Thyroid gland (tissue), 4 donors: ENCODE measurements around the gene COL20A1.

Experiments
- CTCF ChIP-seq, 6 experiments: fragments of 200-600 bp in 3 of 6; fragments of 450-650 bp in 3 of 6; sonication (generic) in 3 of 6; IDR thresholded peaks; one replicate each; pipeline ENCODE4 v1.5.1; 2016 to 2019; ENCODE audit warnings: antibody characterized with exemption in 6 of 6, mild to moderate bottlenecking in 2 of 6, inconsistent platforms in 1 of 6, moderate library complexity in 1 of 6
- POLR2A ChIP-seq, 2 donors: fragments of 450-650 bp; IDR thresholded peaks; one replicate each; pipeline ENCODE4 v1.6.1; 2017; ENCODE audit warnings: antibody characterized with exemption in 2 of 2, mild to moderate bottlenecking in 2 of 2, moderate library complexity in 1 of 2

GRCh38 chr20:63330940-63331339 lies 38.0 kb downstream of the COL20A1 start:
- TF ChIP-seq CTCF (IDR thresholded peaks at IDR 0.05) (no peak), POLR2A (IDR thresholded peaks at IDR 0.05) (no peak)
